Stimulated activated naive CD8-positive, alpha-beta T cell treated with anti-CD3 and anti-CD28 coated beads, Interleukin-15, Interleukin-2, amounts not matched to agents 100 ng/mL and 50 ng/mL, for 24 hours (primary cell): ENCODE measurements around the gene MYZAP.

ENCODE experiments used
- H3K27ac Mint-ChIP-seq: one replicate; pipeline ENCODE4 v1.8.0; 2021; ENCODE audit warnings: mild to moderate bottlenecking, mixed read lengths
- H3K27me3 Mint-ChIP-seq: one replicate; pipeline ENCODE4 v1.8.0; 2021; ENCODE audit warnings: mixed read lengths
- H3K36me3 Mint-ChIP-seq: one replicate; pipeline ENCODE4 v1.8.0; 2021; ENCODE audit warnings: low read depth, mixed read lengths
- H3K4me1 Mint-ChIP-seq: one replicate; pipeline ENCODE4 v1.8.0; 2021; ENCODE audit warnings: low read depth, mixed read lengths
- H3K4me3 Mint-ChIP-seq: one replicate; pipeline ENCODE4 v1.8.0; 2021; ENCODE audit warnings: mild to moderate bottlenecking, mixed read lengths
- H3K9me3 Mint-ChIP-seq: one replicate; pipeline ENCODE4 v1.8.0; 2021; ENCODE audit warnings: mixed read lengths

Gene MYZAP

GRCh38 chr15:57595011-57595866 is 3.5 kb downstream of the MYZAP start:
- Mint-ChIP-seq H3K9me3 (no peaks in the 10 kb centered on the region), H3K36me3 (no peaks in the 10 kb centered on the region), H3K4me3 (no peak overlapping the region), H3K27me3 (peaks cover 36% of the 10 kb centered on the region), H3K4me1 (peaks cover 6% of the 10 kb centered on the region), H3K27ac (no peak overlapping the region)

- Mint-ChIP-seq H3K4me1 (peaks cover under 1% of the 10 kb centered on the region), H3K27me3 (peaks cover 25% of the 10 kb centered on the region), H3K36me3 (no peaks in the 10 kb centered on the region), H3K9me3 (no peaks in the 10 kb centered on the region), H3K27ac (no peak overlapping the region), H3K4me3 (no peak overlapping the region)
Observed at GRCh38 chr15:57596301-57596855, 4.7 kb downstream of the MYZAP start.

- H3K9me3 Mint-ChIP-seq: no peaks in the 10 kb centered on the region
Observed at GRCh38 chr15:57596978-57597377, 5.3 kb downstream of the MYZAP start.

GRCh38 chr15:57597431-57597830 is 5.7 kb downstream of the MYZAP start:
- H3K36me3 Mint-ChIP-seq: no peaks in the 10 kb centered on the region
- H3K4me1 Mint-ChIP-seq: no peaks in the 10 kb centered on the region
- H3K9me3 Mint-ChIP-seq: no peaks in the 10 kb centered on the region

More at GRCh38 chr15:57596978-57597377, 5.3 kb downstream of the MYZAP start:
- peaks cover 25% of the 10 kb centered on the region for H3K27me3 Mint-ChIP-seq
- no peaks in the 10 kb centered on the region for H3K36me3 Mint-ChIP-seq
- no peak overlapping the region for H3K4me3 Mint-ChIP-seq
- H3K4me1 Mint-ChIP-seq: no peaks in the 10 kb centered on the region
- H3K27ac Mint-ChIP-seq: no peak overlapping the region

DNA sequence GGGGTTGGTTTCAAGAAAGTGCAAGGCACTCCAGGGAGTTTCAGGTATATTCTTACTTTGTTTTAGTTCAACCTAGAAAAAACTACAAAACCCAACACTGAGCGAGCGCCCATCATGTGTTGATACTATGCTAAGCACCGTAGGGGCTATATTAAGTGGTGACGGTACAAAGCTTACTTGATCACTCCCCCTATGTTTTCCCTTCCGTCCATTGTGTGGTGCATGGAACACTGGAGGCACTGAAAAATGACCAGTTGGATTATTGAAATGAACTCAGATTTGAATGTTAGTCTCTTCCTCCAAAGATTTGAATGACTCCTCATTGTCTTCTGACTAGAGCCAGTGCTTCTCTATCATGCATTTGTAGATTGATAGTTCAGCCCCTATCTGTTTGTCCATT is 6.6 kb downstream of the MYZAP start:
- no peak overlapping the region for H3K27ac Mint-ChIP-seq
- H3K27me3 Mint-ChIP-seq: peaks cover 21% of the 10 kb centered on the region

More at GRCh38 chr15:57597431-57597830, 5.7 kb downstream of the MYZAP start:
- no peak overlapping the region for H3K4me3 Mint-ChIP-seq
- no peak overlapping the region for H3K27ac Mint-ChIP-seq
- peaks cover 25% of the 10 kb centered on the region for H3K27me3 Mint-ChIP-seq

GRCh38 chr15:57599296-57599810 is 7.6 kb downstream of the MYZAP start:
- Mint-ChIP-seq H3K4me1 (no peaks in the 10 kb centered on the region), H3K9me3 (no peaks in the 10 kb centered on the region), H3K27ac (no peak overlapping the region), H3K36me3 (no peaks in the 10 kb centered on the region), H3K4me3 (no peak overlapping the region), H3K27me3 (peaks cover 17% of the 10 kb centered on the region)

More for the DNA sequence above, 6.6 kb downstream of the MYZAP start:
- H3K9me3 Mint-ChIP-seq: no peaks in the 10 kb centered on the region
- H3K4me3 Mint-ChIP-seq: no peak overlapping the region
- no peaks in the 10 kb centered on the region for H3K4me1 Mint-ChIP-seq
- no peaks in the 10 kb centered on the region for H3K36me3 Mint-ChIP-seq

DNA sequence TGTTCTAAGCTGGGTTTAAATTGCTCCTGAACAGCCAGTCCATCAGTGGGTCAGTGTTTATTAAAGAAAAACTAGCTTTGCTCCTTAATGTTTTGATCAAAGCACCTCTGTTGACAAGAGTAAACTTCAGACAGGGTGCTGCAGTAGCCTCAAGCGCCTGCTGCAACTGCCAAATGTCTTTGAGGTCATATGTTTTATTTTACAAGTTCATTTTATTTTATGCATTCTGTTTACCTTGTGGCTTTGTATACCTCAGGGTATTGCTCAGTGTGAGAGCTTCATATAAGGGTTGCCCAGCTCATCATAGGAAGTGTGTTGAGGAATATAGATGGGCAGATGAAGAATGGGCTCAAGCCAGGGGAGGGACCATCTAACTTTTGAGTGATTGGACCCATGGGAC is 8.5 kb downstream of the MYZAP start:
- Mint-ChIP-seq H3K27ac (no peak overlapping the region), H3K36me3 (no peaks in the 10 kb centered on the region), H3K4me1 (no peaks in the 10 kb centered on the region), H3K27me3 (peaks cover 16% of the 10 kb centered on the region), H3K4me3 (no peak overlapping the region), H3K9me3 (no peaks in the 10 kb centered on the region)

GRCh38 chr15:57604507-57604906 is 12.8 kb downstream of the MYZAP start:
- H3K4me1 Mint-ChIP-seq: no peaks in the 10 kb centered on the region
- H3K27me3 Mint-ChIP-seq: peaks cover 10% of the 10 kb centered on the region
- no peaks in the 10 kb centered on the region for H3K36me3 Mint-ChIP-seq
- no peak overlapping the region for H3K27ac Mint-ChIP-seq
- H3K4me3 Mint-ChIP-seq: no peak overlapping the region
- no peaks in the 10 kb centered on the region for H3K9me3 Mint-ChIP-seq

- H3K4me1 Mint-ChIP-seq: no peaks in the 10 kb centered on the region
- H3K9me3 Mint-ChIP-seq: no peaks in the 10 kb centered on the region
- no peak overlapping the region for H3K4me3 Mint-ChIP-seq
- peaks cover 9% of the 10 kb centered on the region for H3K27me3 Mint-ChIP-seq
- H3K27ac Mint-ChIP-seq: no peak overlapping the region
- H3K36me3 Mint-ChIP-seq: no peaks in the 10 kb centered on the region
Observed at GRCh38 chr15:57605491-57605890, 13.8 kb downstream of the MYZAP start.

GRCh38 chr15:57606048-57606447 is 14.3 kb downstream of the MYZAP start:
- Mint-ChIP-seq H3K27ac (no peak overlapping the region), H3K4me1 (no peaks in the 10 kb centered on the region), H3K9me3 (no peaks in the 10 kb centered on the region), H3K27me3 (peaks cover 9% of the 10 kb centered on the region), H3K4me3 (no peak overlapping the region), H3K36me3 (no peaks in the 10 kb centered on the region)

DNA sequence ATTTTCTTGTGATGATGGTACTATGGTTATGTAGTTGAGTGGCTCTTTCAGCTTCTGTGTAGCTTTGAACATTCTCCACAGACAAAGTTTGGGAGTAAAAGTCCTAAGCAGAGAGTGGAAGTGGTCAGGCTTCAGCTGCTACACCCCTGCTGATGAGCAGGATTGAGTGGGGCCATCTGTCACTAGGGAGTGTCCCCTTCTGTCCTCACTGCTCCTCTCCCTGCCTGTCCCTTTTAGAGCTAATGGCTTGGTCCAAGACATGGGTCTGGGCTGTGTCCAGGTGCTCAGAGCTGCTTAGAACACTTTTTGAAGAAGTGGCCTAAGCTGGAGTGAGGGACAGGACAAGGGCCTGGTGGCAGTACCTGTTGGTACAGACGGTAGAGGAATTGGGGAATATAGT is 15.1 kb downstream of the MYZAP start:
- Mint-ChIP-seq H3K36me3 (no peaks in the 10 kb centered on the region), H3K4me1 (no peaks in the 10 kb centered on the region), H3K4me3 (no peak overlapping the region), H3K27me3 (peaks cover 9% of the 10 kb centered on the region), H3K9me3 (no peaks in the 10 kb centered on the region), H3K27ac (no peak overlapping the region)

- Mint-ChIP-seq H3K27ac (no peak overlapping the region), H3K4me3 (no peak overlapping the region), H3K4me1 (no peaks in the 10 kb centered on the region), H3K36me3 (no peaks in the 10 kb centered on the region), H3K9me3 (no peaks in the 10 kb centered on the region), H3K27me3 (peaks cover 5% of the 10 kb centered on the region)
Observed at GRCh38 chr15:57607570-57608000, 15.9 kb downstream of the MYZAP start.

DNA sequence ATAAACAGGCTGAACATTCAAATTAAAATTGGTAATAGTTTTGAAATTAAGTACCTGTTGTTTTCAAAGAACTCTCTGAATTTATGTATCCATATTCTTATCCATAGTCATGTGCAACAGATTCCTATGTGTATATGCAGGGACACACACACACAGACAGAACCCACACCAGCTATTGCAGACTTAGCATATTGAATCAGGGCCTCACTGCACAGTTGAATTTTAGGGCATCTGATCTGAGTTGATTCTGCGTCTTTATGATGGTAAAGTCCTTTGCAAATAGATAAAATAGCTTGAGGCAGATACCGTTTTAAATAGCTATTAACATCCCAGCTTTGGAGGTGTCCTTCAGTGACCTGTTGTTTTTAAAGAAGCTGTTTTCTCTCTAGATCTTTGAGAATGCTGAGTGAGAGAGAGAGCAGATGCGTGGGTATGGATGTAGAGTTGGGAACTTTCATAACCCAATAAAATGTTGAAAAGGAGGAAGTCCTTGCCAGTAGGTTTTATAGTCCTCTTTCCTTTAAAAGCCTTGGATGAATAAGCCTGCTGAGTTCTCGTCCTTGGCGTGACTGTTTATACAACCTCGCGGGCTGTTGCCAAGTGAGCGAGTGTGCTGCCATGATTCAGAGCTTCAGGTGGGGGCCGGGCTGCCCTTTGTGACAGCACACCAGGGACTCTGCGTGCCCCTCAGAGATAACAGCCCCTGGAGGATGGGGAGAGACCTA is 18.3 kb downstream of the MYZAP start:
- no peaks in the 10 kb centered on the region for H3K27me3 Mint-ChIP-seq

DNA sequence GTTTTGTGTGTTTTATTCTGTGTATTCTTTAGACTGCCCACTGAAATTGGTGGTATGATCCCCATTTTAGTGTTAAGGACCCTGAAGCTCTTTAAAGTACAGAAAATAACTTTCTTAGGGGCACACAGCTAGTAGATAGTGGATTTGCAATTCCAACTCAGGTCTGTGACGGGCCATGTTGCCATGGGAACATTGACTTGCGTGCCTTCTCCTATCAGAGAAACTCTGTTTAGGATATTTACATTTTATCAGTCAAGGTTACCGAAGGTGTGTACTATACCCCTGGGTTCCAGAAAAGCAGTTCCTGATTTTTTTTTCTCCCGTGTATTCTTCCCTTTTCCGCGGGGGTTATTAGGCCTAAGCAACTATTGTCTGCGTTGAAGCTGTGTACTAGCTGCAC is 19.4 kb downstream of the MYZAP start:
- Mint-ChIP-seq H3K9me3 (no peaks in the 10 kb centered on the region), H3K4me3 (no peak overlapping the region), H3K27ac (no peak overlapping the region), H3K36me3 (no peaks in the 10 kb centered on the region), H3K4me1 (no peaks in the 10 kb centered on the region), H3K27me3 (no peaks in the 10 kb centered on the region)

More for the DNA sequence above, 18.3 kb downstream of the MYZAP start:
- H3K4me1 Mint-ChIP-seq: no peaks in the 10 kb centered on the region
- no peak overlapping the region for H3K4me3 Mint-ChIP-seq
- no peaks in the 10 kb centered on the region for H3K9me3 Mint-ChIP-seq
- no peak overlapping the region for H3K27ac Mint-ChIP-seq
- no peaks in the 10 kb centered on the region for H3K36me3 Mint-ChIP-seq

GRCh38 chr15:57611938-57612337 is 20.2 kb downstream of the MYZAP start:
- no peaks in the 10 kb centered on the region for H3K9me3 Mint-ChIP-seq
- no peak overlapping the region for H3K4me3 Mint-ChIP-seq
- no peaks in the 10 kb centered on the region for H3K27me3 Mint-ChIP-seq
- no peaks in the 10 kb centered on the region for H3K4me1 Mint-ChIP-seq
- H3K36me3 Mint-ChIP-seq: no peaks in the 10 kb centered on the region
- H3K27ac Mint-ChIP-seq: no peak overlapping the region
